ENCODE measurements around the gene LAMP2.

GRCh38 chrX:120459309-120459708 lies 9.8 kb downstream of the LAMP2 start:
- TF ChIP-seq EZH2 (IDR thresholded peaks at IDR 0.05; ENCODE audit: low read depth, unreplicated experiment) (no peak), CTCF (conservative IDR thresholded peaks at IDR 0.05; ENCODE audit: low read depth in 2 of 2) (no peak)
